Measurements from ENCODE around the gene TFEB.

DNA sequence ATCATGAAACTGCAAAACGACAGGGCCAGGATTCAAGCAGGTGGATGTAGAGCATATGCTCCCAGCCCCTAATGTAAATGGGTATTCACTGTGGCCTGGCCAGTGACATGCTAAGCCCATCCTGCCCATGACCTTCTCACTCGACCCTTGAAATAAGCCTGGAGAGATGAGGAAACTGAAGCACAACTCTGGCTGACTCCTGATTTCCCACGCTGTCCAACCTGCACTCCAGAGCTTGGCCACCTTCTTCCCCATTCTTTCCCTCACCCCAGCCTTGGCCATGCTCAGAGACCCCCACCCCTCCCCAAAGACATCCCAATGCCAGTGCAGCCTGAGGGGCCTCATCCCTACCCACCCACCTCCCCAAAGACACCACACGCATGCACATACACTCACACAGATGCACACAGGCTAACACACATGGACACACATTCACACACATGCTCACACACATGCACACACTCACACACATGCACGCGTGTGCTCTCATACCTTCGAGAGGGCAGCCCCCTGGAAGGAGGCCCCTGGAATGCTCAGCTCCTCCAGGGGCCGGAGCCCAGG is 12.4 kb downstream of the TFEB start:
- TF ChIP-seq, protein P1, sequence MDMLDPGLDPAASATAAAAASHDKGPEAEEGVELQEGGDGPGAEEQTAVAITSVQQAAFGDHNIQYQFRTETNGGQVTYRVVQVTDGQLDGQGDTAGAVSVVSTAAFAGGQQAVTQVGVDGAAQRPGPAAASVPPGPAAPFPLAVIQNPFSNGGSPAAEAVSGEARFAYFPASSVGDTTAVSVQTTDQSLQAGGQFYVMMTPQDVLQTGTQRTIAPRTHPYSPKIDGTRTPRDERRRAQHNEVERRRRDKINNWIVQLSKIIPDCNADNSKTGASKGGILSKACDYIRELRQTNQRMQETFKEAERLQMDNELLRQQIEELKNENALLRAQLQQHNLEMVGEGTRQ (IDR thresholded peaks at IDR 0.05; ENCODE audit: low read length), result no peak
- TF ChIP-seq, protein P2, sequence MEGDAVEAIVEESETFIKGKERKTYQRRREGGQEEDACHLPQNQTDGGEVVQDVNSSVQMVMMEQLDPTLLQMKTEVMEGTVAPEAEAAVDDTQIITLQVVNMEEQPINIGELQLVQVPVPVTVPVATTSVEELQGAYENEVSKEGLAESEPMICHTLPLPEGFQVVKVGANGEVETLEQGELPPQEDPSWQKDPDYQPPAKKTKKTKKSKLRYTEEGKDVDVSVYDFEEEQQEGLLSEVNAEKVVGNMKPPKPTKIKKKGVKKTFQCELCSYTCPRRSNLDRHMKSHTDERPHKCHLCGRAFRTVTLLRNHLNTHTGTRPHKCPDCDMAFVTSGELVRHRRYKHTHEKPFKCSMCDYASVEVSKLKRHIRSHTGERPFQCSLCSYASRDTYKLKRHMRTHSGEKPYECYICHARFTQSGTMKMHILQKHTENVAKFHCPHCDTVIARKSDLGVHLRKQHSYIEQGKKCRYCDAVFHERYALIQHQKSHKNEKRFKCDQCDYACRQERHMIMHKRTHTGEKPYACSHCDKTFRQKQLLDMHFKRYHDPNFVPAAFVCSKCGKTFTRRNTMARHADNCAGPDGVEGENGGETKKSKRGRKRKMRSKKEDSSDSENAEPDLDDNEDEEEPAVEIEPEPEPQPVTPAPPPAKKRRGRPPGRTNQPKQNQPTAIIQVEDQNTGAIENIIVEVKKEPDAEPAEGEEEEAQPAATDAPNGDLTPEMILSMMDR (IDR thresholded peaks at IDR 0.05; ENCODE audit: control extremely low read depth in 1 of 3, insufficient read depth in 1 of 3, low read depth in 1 of 3, low read length in 3 of 3), result no peak
- no peak for TF ChIP-seq POLR2A (IDR thresholded peaks at IDR 0.05; ENCODE audit: control extremely low read depth in 1 of 2, low read depth in 2 of 2, low read length in 2 of 2)
- no peak for TF ChIP-seq SP4 (IDR thresholded peaks at IDR 0.05; ENCODE audit: low read length)
- TF ChIP-seq SIX5 (IDR thresholded peaks at IDR 0.05; ENCODE audit: low read depth, low read length), result no peak
- no peak for TF ChIP-seq SIN3A (conservative IDR thresholded peaks at IDR 0.05 in 1 of 2, IDR thresholded peaks at IDR 0.05 in 1 of 2; ENCODE audit: low read depth in 1 of 2, low read length in 2 of 2)
- TF ChIP-seq CBX8 (IDR thresholded peaks at IDR 0.05; ENCODE audit: borderline replicate concordance, low read depth, low read length), result no peak
- TF ChIP-seq EP300 (IDR thresholded peaks at IDR 0.05; ENCODE audit: borderline replicate concordance in 1 of 2, low read depth in 2 of 2, low read length in 2 of 2), result no peak
- no peak for TF ChIP-seq NANOG (IDR thresholded peaks at IDR 0.05; ENCODE audit: insufficient read depth, low read depth, low read length, poor library complexity, severe bottlenecking)
- TF ChIP-seq, protein P3, sequence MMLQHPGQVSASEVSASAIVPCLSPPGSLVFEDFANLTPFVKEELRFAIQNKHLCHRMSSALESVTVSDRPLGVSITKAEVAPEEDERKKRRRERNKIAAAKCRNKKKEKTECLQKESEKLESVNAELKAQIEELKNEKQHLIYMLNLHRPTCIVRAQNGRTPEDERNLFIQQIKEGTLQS (IDR thresholded peaks at IDR 0.05; ENCODE audit: insufficient read depth, low read depth, low read length), result no peak
- TF ChIP-seq GTF2F1 (IDR thresholded peaks at IDR 0.05; ENCODE audit: borderline replicate concordance, low read depth, low read length), result no peak
